C4-2B (cell line): ENCODE data around the gene DAW1.

Experiments
- ZFX ChIP-seq: fragments of 450-650 bp; IDR thresholded peaks from 2 replicates; pipeline ENCODE4 v1.6.1; 2017
- TF ChIP-seq, protein P1 (sequence below): fragments of 450-650 bp; conservative IDR thresholded peaks from 2 replicates; pipeline ENCODE4 v1.5.1; 2017; ENCODE audit warnings: mild to moderate bottlenecking

GRCh38 chr2:227853204-227853629, 18.2 kb upstream of the DAW1 start:
- TF ChIP-seq, protein P1, sequence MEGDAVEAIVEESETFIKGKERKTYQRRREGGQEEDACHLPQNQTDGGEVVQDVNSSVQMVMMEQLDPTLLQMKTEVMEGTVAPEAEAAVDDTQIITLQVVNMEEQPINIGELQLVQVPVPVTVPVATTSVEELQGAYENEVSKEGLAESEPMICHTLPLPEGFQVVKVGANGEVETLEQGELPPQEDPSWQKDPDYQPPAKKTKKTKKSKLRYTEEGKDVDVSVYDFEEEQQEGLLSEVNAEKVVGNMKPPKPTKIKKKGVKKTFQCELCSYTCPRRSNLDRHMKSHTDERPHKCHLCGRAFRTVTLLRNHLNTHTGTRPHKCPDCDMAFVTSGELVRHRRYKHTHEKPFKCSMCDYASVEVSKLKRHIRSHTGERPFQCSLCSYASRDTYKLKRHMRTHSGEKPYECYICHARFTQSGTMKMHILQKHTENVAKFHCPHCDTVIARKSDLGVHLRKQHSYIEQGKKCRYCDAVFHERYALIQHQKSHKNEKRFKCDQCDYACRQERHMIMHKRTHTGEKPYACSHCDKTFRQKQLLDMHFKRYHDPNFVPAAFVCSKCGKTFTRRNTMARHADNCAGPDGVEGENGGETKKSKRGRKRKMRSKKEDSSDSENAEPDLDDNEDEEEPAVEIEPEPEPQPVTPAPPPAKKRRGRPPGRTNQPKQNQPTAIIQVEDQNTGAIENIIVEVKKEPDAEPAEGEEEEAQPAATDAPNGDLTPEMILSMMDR: no peak
- TF ChIP-seq ZFX: no peak
